Measurements from ENCODE around the gene APLP2.

DNA sequence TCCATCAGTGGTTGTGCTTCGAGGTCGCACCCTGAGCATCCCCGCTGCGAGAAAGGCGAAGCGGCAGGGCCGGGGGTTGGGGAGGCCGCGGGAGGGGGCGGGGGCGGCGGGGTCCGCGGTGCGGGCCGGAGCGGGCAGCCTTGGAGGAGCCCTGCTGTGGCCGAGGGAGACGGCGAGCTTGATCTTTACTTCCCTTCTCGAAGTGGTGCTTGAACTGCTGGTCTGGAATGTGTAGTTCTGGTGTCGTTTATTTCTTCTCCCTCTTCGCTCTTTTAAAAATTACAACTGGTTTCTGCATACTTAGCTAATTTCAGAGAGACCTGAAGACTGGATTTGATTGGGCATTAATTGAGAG, 1.1 kb downstream of the APLP2 start:
- TF ChIP-seq POLR2A (IDR thresholded peaks at IDR 0.05) (no peak), CTCF (IDR thresholded peaks at IDR 0.05) (no peak)

All from testis (tissue), 2 donors.